Activated T-cell treated with anti-CD3 and anti-CD28 coated beads, Interleukin-2, amount 50 U/mL, for 48 hours (primary cell): Measurements from ENCODE around the gene STYXL2.

ENCODE experiments used
- DNase-seq, 2 experiments: peaks; one replicate each; pipeline ENCODE4 v3.0.0-alpha.2; 2020

The STYXL2 gene

GRCh38 chr1:167093846-167094516 lies at the start of gene STYXL2:
Gene STYXL2 (plus strand): TSS chr1:167094075. CDS start chr1:167094850, 775 bp downstream.
- no peak for DNase-seq

GRCh38 chr1:167051907-167052306 lies 42.0 kb upstream of the STYXL2 start:
- DNase-seq: no peak

- no peak for DNase-seq
These were observed 41.5 kb upstream of the STYXL2 start for GRCh38 chr1:167052389-167052788.

- no peak for DNase-seq
These were observed 39.3 kb upstream of the STYXL2 start for GRCh38 chr1:167054531-167054930.

GRCh38 chr1:167054946-167055630 lies 38.8 kb upstream of the STYXL2 start:
- DNase-seq: no peak

- DNase-seq: no peak
These were observed 37.2 kb upstream of the STYXL2 start for GRCh38 chr1:167056529-167057231.

- peak in 1 of 2 experiments; percentile 53 for DNase-seq
These were observed 36.6 kb upstream of the STYXL2 start for GRCh38 chr1:167057241-167057688.

GRCh38 chr1:167059045-167059808 lies 34.6 kb upstream of the STYXL2 start:
- DNase-seq: peak; percentile 86 to 87

GRCh38 chr1:167059809-167060107 lies 34.1 kb upstream of the STYXL2 start:
- DNase-seq: no peak

- no peak for DNase-seq
These were observed 33.5 kb upstream of the STYXL2 start for GRCh38 chr1:167060141-167061072.

- DNase-seq: no peak
These were observed 32.8 kb upstream of the STYXL2 start for GRCh38 chr1:167061073-167061464.

- DNase-seq: no peak
These were observed 29.3 kb upstream of the STYXL2 start for GRCh38 chr1:167064621-167065020.

- no peak for DNase-seq
These were observed 28.4 kb upstream of the STYXL2 start for GRCh38 chr1:167065471-167065870.

- peak; percentile 91 for DNase-seq
These were observed 27.3 kb upstream of the STYXL2 start for GRCh38 chr1:167066333-167067122.

GRCh38 chr1:167067904-167068303 lies 26.0 kb upstream of the STYXL2 start:
- no peak for DNase-seq

- DNase-seq: peak in 1 of 2 experiments; percentile 9
These were observed 25.1 kb upstream of the STYXL2 start for GRCh38 chr1:167068761-167069160.

- DNase-seq: no peak
These were observed 22.6 kb upstream of the STYXL2 start for GRCh38 chr1:167071286-167071685.

GRCh38 chr1:167076136-167076710 lies 17.7 kb upstream of the STYXL2 start:
- DNase-seq: peak in 1 of 2 experiments; percentile 15

GRCh38 chr1:167077128-167077867 lies 16.6 kb upstream of the STYXL2 start:
- DNase-seq: no peak

- DNase-seq: no peak
These were observed 16.0 kb upstream of the STYXL2 start for GRCh38 chr1:167077868-167078210.
